GM23338 (cell line): Measurements from ENCODE around the gene MBD3L4. TPM values are rescaled to one million over a fixed set of nuclear protein-coding genes. Genes with fewer than 3 reads are reported as not detected.

Source experiments
- ATAC-seq: fragments of 200-7000 bp; cut with Tn5 transposase; 3 replicates; pipeline ENCODE4 v1.9.1; 2020
- DNase-seq: peaks from one replicate; pipeline ENCODE4 v3.0.0-alpha.2; 2015; ENCODE audit warnings: low spot score
- H2AFZ ChIP-seq: fragments of 200-600 bp; sonication (generic); 2 replicates; pipeline ENCODE4 v1.8.0; 2016; ENCODE audit warnings: antibody characterized with exemption, mild to moderate bottlenecking, moderate library complexity
- H3F3A ChIP-seq: fragments of 200-600 bp; sonication (generic); replicated peaks from 2 replicates; pipeline ENCODE4 v1.8.0; 2017; ENCODE audit warnings: antibody characterized with exemption, mixed run types, low read depth
- H3K27ac ChIP-seq: fragments of 200-600 bp; sonication (generic); 2 replicates; pipeline ENCODE4 v1.6.1; 2016; ENCODE audit warnings: low read depth
- H3K27me3 ChIP-seq: fragments of 200-600 bp; sonication (generic); 2 replicates; pipeline ENCODE4 v1.8.0; 2016; ENCODE audit warnings: mild to moderate bottlenecking, mixed run types, moderate library complexity; ENCODE audit not compliant: insufficient read depth
- H3K36me3 ChIP-seq: fragments of 200-600 bp; sonication (generic); 2 replicates; pipeline ENCODE4 v1.8.0; 2016; ENCODE audit warnings: mild to moderate bottlenecking; ENCODE audit not compliant: insufficient read depth
- H3K4me1 ChIP-seq: fragments of 200-600 bp; sonication (generic); 2 replicates; pipeline ENCODE4 v1.8.0; 2016; ENCODE audit warnings: mild to moderate bottlenecking, moderate library complexity; ENCODE audit not compliant: insufficient read depth
- H3K4me2 ChIP-seq: fragments of 200-600 bp; sonication (generic); 2 replicates; pipeline ENCODE4 v1.7.1; 2017; ENCODE audit warnings: mixed run types
- H3K4me3 ChIP-seq: fragments of 200-600 bp; sonication (generic); 2 replicates; pipeline ENCODE4 v1.6.1; 2016; ENCODE audit warnings: mixed run types
- H3K79me2 ChIP-seq: fragments of 200-600 bp; sonication (generic); replicated peaks from 2 replicates; pipeline ENCODE4 v1.8.0; 2017; ENCODE audit warnings: mild to moderate bottlenecking; ENCODE audit not compliant: insufficient read depth
- H3K9me2 ChIP-seq: fragments of 200-600 bp; sonication (generic); 2 replicates; pipeline ENCODE4 v1.8.0; 2017; ENCODE audit not compliant: insufficient read depth
- H4K20me1 ChIP-seq: fragments of 200-600 bp; sonication (generic); replicated peaks from 2 replicates; pipeline ENCODE4 v1.8.0; 2017; ENCODE audit warnings: mild to moderate bottlenecking; ENCODE audit not compliant: insufficient read depth
- H3K27ac Mint-ChIP-seq: 2 replicates; pipeline ENCODE4 v1.8.0; 2020; ENCODE audit warnings: inconsistent platforms, mild to moderate bottlenecking, moderate library complexity, mixed read lengths
- H3K27me3 Mint-ChIP-seq: 3 replicates; pipeline ENCODE4 v1.8.0; 2022; ENCODE audit warnings: low read depth, mild to moderate bottlenecking, moderate library complexity, mixed read lengths, inconsistent platforms; ENCODE audit not compliant: insufficient read depth, poor library complexity
- H3K36me3 Mint-ChIP-seq: 3 replicates; pipeline ENCODE4 v1.8.0; 2021; ENCODE audit warnings: low read depth, mild to moderate bottlenecking, inconsistent platforms, moderate library complexity, mixed read lengths
- H3K4me1 Mint-ChIP-seq: 3 replicates; pipeline ENCODE4 v1.8.0; 2020; ENCODE audit warnings: mild to moderate bottlenecking, inconsistent platforms, mixed read lengths
- H3K4me3 Mint-ChIP-seq: 3 replicates; pipeline ENCODE4 v1.8.0; 2021; ENCODE audit warnings: moderate library complexity, mild to moderate bottlenecking, inconsistent platforms, mixed read lengths
- H3K9me3 Mint-ChIP-seq: 3 replicates; pipeline ENCODE4 v1.8.0; 2020; ENCODE audit warnings: moderate library complexity, mild to moderate bottlenecking, inconsistent platforms, mixed read lengths
- EZH2phosphoT487 ChIP-seq: fragments of 200-600 bp; sonication (generic); IDR thresholded peaks from one replicate; pipeline ENCODE4 v1.8.1; 2018; ENCODE audit warnings: antibody characterized with exemption; ENCODE audit not compliant: unreplicated experiment
- POLR2AphosphoS5 ChIP-seq: IDR thresholded peaks from 2 replicates; pipeline ENCODE4 v1.6.1; 2016; ENCODE audit warnings: antibody characterized with exemption, low read depth
- STAT1 ChIP-seq: IDR thresholded peaks from one replicate; pipeline ENCODE4 v1.6.1; 2016; ENCODE audit warnings: antibody characterized with exemption; ENCODE audit not compliant: unreplicated experiment
- polyA plus RNA-seq: library from polyadenylated mRNA; unstranded; fragments of >200 nt; fragmentation: Nextera tagmentation; extraction: Ambion mirVana; gene quantifications from 2 replicates; pipeline ENCODE4 v1.2.1, GENCODE V29; 2016
- total RNA-seq: library from RNA; depleted of rRNA; stranded (reverse); fragments of >200 nt; shearing (Covaris generic); gene quantifications from 2 replicates; pipeline ENCODE4 v1.2.3, GENCODE V29; 2014
- TF ChIP-seq, protein P1 (sequence below): IDR thresholded peaks from 2 replicates; pipeline ENCODE4 v1.6.1; 2016; ENCODE audit warnings: antibody characterized with exemption
- TF ChIP-seq, protein P2 (sequence below): fragments of 250-450 bp; sonication (Bioruptor Pico); IDR thresholded peaks from 2 replicates; pipeline ENCODE4 v1.5.0; 2020; ENCODE audit warnings: mild to moderate bottlenecking, moderate library complexity

Gene MBD3L4
- total and polyA plus RNA-seq, 2 experiments from 2014 or later = not detected

DNA sequence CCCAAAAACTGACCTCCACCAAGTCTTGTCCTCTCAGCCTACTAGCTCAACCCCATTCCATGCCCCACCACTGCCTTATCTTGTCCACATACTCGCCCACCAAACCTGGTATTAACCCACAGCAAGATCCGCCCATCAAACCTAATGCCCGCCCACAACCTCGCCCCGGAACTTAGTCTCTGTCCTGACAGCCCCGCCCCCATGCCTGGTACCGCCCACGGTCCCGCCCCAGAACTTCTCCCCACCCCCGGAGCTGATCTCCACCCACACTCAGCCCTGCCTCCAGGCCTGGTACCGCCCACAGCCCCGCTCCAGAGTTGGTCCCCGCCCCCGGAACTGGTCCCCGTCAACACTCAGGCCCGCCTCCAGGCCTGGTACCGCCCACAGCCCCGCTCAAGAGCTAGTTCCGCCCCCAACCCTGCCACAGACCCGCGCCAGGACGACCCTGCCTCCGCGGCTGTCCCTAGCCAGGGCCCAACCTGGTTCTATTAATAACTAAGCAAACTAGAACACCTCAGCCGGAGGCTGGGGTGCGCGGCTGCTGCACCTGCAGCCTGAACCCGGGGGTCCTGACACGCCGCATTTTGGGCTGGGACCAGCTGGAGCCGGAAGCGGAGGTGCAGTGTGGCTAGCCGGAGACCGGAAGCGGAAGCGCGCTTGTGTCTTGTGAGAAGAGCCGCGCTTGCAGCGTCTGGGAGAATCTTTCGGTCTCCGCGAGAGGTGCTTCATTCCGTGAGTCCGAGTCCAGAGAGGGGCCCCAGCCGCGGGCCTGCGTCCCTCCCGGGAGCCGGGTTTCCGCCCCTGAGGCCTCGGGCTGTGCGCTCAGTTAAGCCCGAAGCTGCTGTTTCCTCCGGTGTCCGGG, 29.3 kb upstream of the MBD3L4 start, which contains the start of gene ZNF557:
Gene ZNF557 (plus strand): TSS at position 662 of the 862 bp plus-strand sequence. CDS start 5,372 bp downstream, outside the sequence.
- Histone ChIP-seq H3F3A (no peaks in the 10 kb centered on the region), H3K36me3 (peaks cover 8% of the 10 kb centered on the region), H3K9me2 (no peaks in the 10 kb centered on the region), H4K20me1 (no peaks in the 10 kb centered on the region), H3K4me1 (no peaks in the 10 kb centered on the region), H3K27me3 (no peaks in the 10 kb centered on the region), H3K4me2 (peak within 1 kb of the TSS; percentile 84), H2AFZ (peak within 1 kb of the TSS; percentile 99), H3K4me3 (peak within 1 kb of the TSS; percentile 98), H3K79me2 (peaks cover 12% of the 10 kb centered on the region; the same call in 1 of the 2 replicates), H3K27ac (peak within 1 kb of the TSS; percentile 88)
- Mint-ChIP-seq H3K27ac (peak within 1 kb of the TSS; percentile 97), H3K4me3 (peak within 1 kb of the TSS; percentile 93), H3K4me1 (no peaks in the 10 kb centered on the region; the same call in 2 of the 3 replicates), H3K27me3 (peaks cover 13% of the 10 kb centered on the region), H3K36me3 (peaks cover 42% of the 10 kb centered on the region), H3K9me3 (peaks cover 43% of the 10 kb centered on the region)
- ATAC-seq = peak; percentile 98
- TF ChIP-seq, protein P1, sequence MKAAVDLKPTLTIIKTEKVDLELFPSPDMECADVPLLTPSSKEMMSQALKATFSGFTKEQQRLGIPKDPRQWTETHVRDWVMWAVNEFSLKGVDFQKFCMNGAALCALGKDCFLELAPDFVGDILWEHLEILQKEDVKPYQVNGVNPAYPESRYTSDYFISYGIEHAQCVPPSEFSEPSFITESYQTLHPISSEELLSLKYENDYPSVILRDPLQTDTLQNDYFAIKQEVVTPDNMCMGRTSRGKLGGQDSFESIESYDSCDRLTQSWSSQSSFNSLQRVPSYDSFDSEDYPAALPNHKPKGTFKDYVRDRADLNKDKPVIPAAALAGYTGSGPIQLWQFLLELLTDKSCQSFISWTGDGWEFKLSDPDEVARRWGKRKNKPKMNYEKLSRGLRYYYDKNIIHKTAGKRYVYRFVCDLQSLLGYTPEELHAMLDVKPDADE = peak; percentile 67
- TF ChIP-seq STAT1 = no peak
- TF ChIP-seq, protein P2, sequence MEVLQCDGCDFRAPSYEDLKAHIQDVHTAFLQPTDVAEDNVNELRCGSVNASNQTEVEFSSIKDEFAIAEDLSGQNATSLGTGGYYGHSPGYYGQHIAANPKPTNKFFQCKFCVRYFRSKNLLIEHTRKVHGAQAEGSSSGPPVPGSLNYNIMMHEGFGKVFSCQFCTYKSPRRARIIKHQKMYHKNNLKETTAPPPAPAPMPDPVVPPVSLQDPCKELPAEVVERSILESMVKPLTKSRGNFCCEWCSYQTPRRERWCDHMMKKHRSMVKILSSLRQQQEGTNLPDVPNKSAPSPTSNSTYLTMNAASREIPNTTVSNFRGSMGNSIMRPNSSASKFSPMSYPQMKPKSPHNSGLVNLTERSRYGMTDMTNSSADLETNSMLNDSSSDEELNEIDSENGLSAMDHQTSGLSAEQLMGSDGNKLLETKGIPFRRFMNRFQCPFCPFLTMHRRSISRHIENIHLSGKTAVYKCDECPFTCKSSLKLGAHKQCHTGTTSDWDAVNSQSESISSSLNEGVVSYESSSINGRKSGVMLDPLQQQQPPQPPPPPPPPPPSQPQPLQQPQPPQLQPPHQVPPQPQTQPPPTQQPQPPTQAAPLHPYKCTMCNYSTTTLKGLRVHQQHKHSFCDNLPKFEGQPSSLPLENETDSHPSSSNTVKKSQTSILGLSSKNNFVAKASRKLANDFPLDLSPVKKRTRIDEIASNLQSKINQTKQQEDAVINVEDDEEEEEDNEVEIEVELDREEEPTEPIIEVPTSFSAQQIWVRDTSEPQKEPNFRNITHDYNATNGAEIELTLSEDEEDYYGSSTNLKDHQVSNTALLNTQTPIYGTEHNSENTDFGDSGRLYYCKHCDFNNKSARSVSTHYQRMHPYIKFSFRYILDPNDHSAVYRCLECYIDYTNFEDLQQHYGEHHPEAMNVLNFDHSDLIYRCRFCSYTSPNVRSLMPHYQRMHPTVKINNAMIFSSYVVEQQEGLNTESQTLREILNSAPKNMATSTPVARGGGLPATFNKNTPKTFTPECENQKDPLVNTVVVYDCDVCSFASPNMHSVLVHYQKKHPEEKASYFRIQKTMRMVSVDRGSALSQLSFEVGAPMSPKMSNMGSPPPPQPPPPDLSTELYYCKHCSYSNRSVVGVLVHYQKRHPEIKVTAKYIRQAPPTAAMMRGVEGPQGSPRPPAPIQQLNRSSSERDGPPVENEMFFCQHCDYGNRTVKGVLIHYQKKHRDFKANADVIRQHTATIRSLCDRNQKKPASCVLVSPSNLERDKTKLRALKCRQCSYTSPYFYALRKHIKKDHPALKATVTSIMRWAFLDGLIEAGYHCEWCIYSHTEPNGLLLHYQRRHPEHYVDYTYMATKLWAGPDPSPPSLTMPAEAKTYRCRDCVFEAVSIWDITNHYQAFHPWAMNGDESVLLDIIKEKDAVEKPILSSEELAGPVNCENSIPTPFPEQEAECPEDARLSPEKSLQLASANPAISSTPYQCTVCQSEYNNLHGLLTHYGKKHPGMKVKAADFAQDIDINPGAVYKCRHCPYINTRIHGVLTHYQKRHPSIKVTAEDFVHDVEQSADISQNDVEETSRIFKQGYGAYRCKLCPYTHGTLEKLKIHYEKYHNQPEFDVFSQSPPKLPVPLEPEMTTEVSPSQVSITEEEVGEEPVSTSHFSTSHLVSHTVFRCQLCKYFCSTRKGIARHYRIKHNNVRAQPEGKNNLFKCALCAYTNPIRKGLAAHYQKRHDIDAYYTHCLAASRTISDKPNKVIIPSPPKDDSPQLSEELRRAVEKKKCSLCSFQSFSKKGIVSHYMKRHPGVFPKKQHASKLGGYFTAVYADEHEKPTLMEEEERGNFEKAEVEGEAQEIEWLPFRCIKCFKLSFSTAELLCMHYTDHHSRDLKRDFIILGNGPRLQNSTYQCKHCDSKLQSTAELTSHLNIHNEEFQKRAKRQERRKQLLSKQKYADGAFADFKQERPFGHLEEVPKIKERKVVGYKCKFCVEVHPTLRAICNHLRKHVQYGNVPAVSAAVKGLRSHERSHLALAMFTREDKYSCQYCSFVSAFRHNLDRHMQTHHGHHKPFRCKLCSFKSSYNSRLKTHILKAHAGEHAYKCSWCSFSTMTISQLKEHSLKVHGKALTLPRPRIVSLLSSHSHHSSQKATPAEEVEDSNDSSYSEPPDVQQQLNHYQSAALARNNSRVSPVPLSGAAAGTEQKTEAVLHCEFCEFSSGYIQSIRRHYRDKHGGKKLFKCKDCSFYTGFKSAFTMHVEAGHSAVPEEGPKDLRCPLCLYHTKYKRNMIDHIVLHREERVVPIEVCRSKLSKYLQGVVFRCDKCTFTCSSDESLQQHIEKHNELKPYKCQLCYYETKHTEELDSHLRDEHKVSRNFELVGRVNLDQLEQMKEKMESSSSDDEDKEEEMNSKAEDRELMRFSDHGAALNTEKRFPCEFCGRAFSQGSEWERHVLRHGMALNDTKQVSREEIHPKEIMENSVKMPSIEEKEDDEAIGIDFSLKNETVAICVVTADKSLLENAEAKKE (CRISPR knock-in tag) = no peak
- TF ChIP-seq POLR2AphosphoS5 = peak; percentile 83
- TF ChIP-seq EZH2phosphoT487 = no peak
- DNase-seq = peak; percentile 99
